Endothelial cell of umbilical vein (primary cell): ENCODE measurements around the gene DNAJB11. TPM values are rescaled to one million over a fixed set of nuclear protein-coding genes. Genes with fewer than 3 reads are reported as not detected.

Experiments
- BruUV-seq: library from RNA; stranded (reverse); fragments of 400-500 nt; replicated peaks from 2 replicates; lab custom pipeline; 2021; lab: Mats Ljungman, UMichigan
- CTCF ChIA-PET: fragments of 300-600, 350-600 bp; sonication (Branson Sonifier 250); formaldehyde crosslinking; loops from one replicate; lab custom pipeline; 2021; ENCODE audit warnings: antibody characterized with exemption, inconsistent platforms; lab: Charles Lee
- POLR2A ChIA-PET: fragments of 300-600, 350-600 bp; sonication (Branson Sonifier 250); formaldehyde crosslinking; loops from one replicate; lab custom pipeline; 2021; ENCODE audit warnings: antibody characterized with exemption, inconsistent platforms; lab: Charles Lee
- DNase-seq: peaks from one replicate; pipeline ENCODE4 v3.0.0-alpha.2; 2011; ENCODE audit warnings: low read depth, low spot score
- FAIRE-seq: peaks from 2 replicates; lab custom pipeline; 2011; peaks lifted over from hg19 to GRCh38; lab: Jason Lieb, UNC
- H2AFZ ChIP-seq: 2 replicates; pipeline ENCODE4 v1.6.0; 2012; ENCODE audit warnings: low read depth, low read length, control low read depth, inconsistent platforms
- H3K27ac ChIP-seq: 2 replicates; pipeline ENCODE4 v1.5.1; 2011; ENCODE audit warnings: low read depth, mild to moderate bottlenecking, control low read depth, low read length, moderate library complexity; ENCODE audit not compliant: insufficient read depth
- H3K27me3 ChIP-seq, 2 experiments: 2 replicates each; pipeline versions ENCODE4 v1.6.0 to v1.6.1; 2011; ENCODE audit warnings: low read length in 2 of 2, mixed read lengths in 1 of 2; ENCODE audit not compliant: control insufficient read depth in 2 of 2, insufficient read depth in 2 of 2
- H3K36me3 ChIP-seq, 2 experiments: 2 replicates in 1 of 2; 3 replicates in 1 of 2; pipeline ENCODE4 v1.5.1; 2011; ENCODE audit warnings: low read length in 2 of 2, mild to moderate bottlenecking in 1 of 2, moderate library complexity in 1 of 2; ENCODE audit not compliant: control insufficient read depth in 2 of 2, insufficient read depth in 2 of 2; ENCODE audit errors: extremely low read depth in 1 of 2
- H3K4me1 ChIP-seq: 3 replicates; pipeline ENCODE4 v1.5.1; 2011; ENCODE audit warnings: mild to moderate bottlenecking, low read length; ENCODE audit not compliant: control insufficient read depth, insufficient read depth; ENCODE audit errors: extremely low read depth
- H3K4me2 ChIP-seq: 2 replicates; pipeline ENCODE4 v1.6.1; 2011; ENCODE audit warnings: low read length, control low read depth, mixed read lengths; ENCODE audit not compliant: insufficient read depth
- H3K4me3 ChIP-seq, 3 experiments: fragments of 200-600 bp in 1 of 3; sonication (generic), shearing (Covaris generic) in 1 of 3; replicated peaks in 1 of 3; 2 replicates each; pipeline ENCODE4 v1.5.1; 2011 to 2016; ENCODE audit warnings: control low read depth in 3 of 3, low read length in 3 of 3, mild to moderate bottlenecking in 2 of 3, inconsistent platforms in 1 of 3, low read depth in 1 of 3, moderate library complexity in 1 of 3; ENCODE audit not compliant: insufficient read depth in 1 of 3
- H3K79me2 ChIP-seq: 2 replicates; pipeline ENCODE4 v1.6.0; 2012; ENCODE audit warnings: low read length, inconsistent platforms; ENCODE audit not compliant: control insufficient read depth, insufficient read depth
- H3K9ac ChIP-seq: replicated peaks from 2 replicates; pipeline ENCODE3; 2011; ENCODE audit warnings: low read length, control low read depth; ENCODE audit not compliant: insufficient read depth; ENCODE audit errors: extremely low read depth
- H3K9me1 ChIP-seq: replicated peaks from 3 replicates; pipeline ENCODE4 v1.6.0; 2011; ENCODE audit warnings: mild to moderate bottlenecking, low read length; ENCODE audit not compliant: control insufficient read depth, insufficient read depth; ENCODE audit errors: extremely low read depth
- H3K9me3 ChIP-seq: replicated peaks from 2 replicates; pipeline ENCODE4 v1.5.1; 2012; ENCODE audit warnings: low read length, inconsistent platforms; ENCODE audit not compliant: control insufficient read depth, insufficient read depth
- H4K20me1 ChIP-seq: replicated peaks from 2 replicates; pipeline ENCODE3; 2011; ENCODE audit warnings: mild to moderate bottlenecking, low read length; ENCODE audit not compliant: control insufficient read depth, insufficient read depth; ENCODE audit errors: extremely low read depth
- EZH2 ChIP-seq: IDR thresholded peaks from 2 replicates; pipeline ENCODE4 v1.6.1; 2012; ENCODE audit warnings: borderline replicate concordance, low read depth, mild to moderate bottlenecking, moderate library complexity, low read length, inconsistent platforms; ENCODE audit not compliant: severe bottlenecking
- FOS ChIP-seq: IDR thresholded peaks from 2 replicates; pipeline ENCODE4 v1.6.1; 2011; ENCODE audit warnings: mild to moderate bottlenecking, low read length, moderate library complexity, borderline replicate concordance; ENCODE audit not compliant: insufficient read depth
- GATA2 ChIP-seq: IDR thresholded peaks from 2 replicates; pipeline ENCODE4 v1.7.0; 2011; ENCODE audit warnings: low read depth, mild to moderate bottlenecking, moderate library complexity, mixed read lengths, low read length; ENCODE audit not compliant: insufficient read length, insufficient read depth
- JUN ChIP-seq: IDR thresholded peaks from 2 replicates; pipeline ENCODE4 v1.6.1; 2011; ENCODE audit warnings: borderline replicate concordance, low read depth; ENCODE audit not compliant: insufficient read length, insufficient read depth
- MYC ChIP-seq: IDR thresholded peaks from one replicate; pipeline ENCODE4 v1.6.1; 2011; ENCODE audit warnings: mild to moderate bottlenecking, low read depth, low read length
- POLR2A ChIP-seq: IDR thresholded peaks from 2 replicates; pipeline ENCODE4 v1.6.1; 2012; ENCODE audit warnings: low read depth, mild to moderate bottlenecking, control low read depth, low read length
- POLR2AphosphoS5 ChIP-seq: IDR thresholded peaks from 2 replicates; pipeline ENCODE4 v1.6.1; 2012; ENCODE audit warnings: low read depth, mild to moderate bottlenecking, control low read depth, low read length, moderate library complexity; ENCODE audit not compliant: insufficient read depth
- dilution Hi-C: fragments of 300-500 bp; cut with MboI; formaldehyde crosslinking; loops from one replicate; pipeline ENCODE4 v1.15.0; 2019; ENCODE audit warnings: low sequenced_read_pairs; ENCODE audit not compliant: extremely low pct_ligation_motif_present
- intact Hi-C: fragments of 100-400 bp; cut with micrococcal nuclease; formaldehyde crosslinking; loops from one replicate; pipeline ENCODE4 v1.10.0; 2022
- polyA plus RNA-seq, 4 experiments: library from polyadenylated mRNA; depleted of rRNA in 3 of 4; stranded (reverse) in 3 of 4; unstranded in 1 of 4; fragments of >200 nt; gene quantifications; 2 replicates each; pipeline versions ENCODE4 v1.2.1 to v1.2.3, GENCODE V29; 2011 to 2012; ENCODE audit warnings: missing spikeins in 1 of 4
- total RNA-seq: library from RNA; stranded (reverse); gene quantifications from 2 replicates; pipeline ENCODE4 v1.2.3, GENCODE V29; 2021
- TF ChIP-seq, protein P1 (sequence below), 2 donors: IDR thresholded peaks; 1 replicate in 1 of 2; 2 replicates in 1 of 2; pipeline ENCODE4 v1.5.1; 2011; ENCODE audit warnings: low read length in 2 of 2, mild to moderate bottlenecking in 2 of 2, moderate library complexity in 2 of 2, control low read depth in 1 of 2, inconsistent platforms in 1 of 2, low read depth in 1 of 2; ENCODE audit not compliant: insufficient read depth in 1 of 2; ENCODE audit errors: extremely low read depth in 1 of 2
- TF ChIP-seq, protein P2 (sequence below): IDR thresholded peaks from 2 replicates; pipeline ENCODE4 v1.6.1; 2011; ENCODE audit not compliant: insufficient read depth, insufficient read length

DNAJB11 gene
- total and polyA plus RNA-seq, 2 donors (not counting 3 experiments of a cell fraction or from before 2014, with no cell fraction given), result 39.5 to 87.6 TPM

DNA sequence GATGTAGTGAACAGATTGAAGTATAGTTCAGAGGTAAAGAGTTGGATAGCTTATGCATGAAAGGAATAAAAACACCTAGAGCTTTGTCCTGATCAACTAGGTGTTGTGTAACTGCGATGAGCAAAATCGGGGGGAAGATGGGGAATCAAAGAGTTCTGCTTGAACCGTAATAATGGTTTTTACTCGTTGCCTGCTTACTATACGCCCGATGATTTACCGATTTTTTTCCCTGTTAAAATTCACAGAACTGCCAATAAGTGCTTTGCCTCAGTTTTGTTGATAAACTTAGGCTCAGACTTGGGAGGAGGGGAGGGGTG lies 783 bp upstream of the DNAJB11 start:
- FAIRE-seq (no peak), DNase-seq (no peak)
- TF ChIP-seq POLR2AphosphoS5, result no peak
- TF ChIP-seq MYC, result no peak
- TF ChIP-seq POLR2A, result no peak
- TF ChIP-seq, protein P1, sequence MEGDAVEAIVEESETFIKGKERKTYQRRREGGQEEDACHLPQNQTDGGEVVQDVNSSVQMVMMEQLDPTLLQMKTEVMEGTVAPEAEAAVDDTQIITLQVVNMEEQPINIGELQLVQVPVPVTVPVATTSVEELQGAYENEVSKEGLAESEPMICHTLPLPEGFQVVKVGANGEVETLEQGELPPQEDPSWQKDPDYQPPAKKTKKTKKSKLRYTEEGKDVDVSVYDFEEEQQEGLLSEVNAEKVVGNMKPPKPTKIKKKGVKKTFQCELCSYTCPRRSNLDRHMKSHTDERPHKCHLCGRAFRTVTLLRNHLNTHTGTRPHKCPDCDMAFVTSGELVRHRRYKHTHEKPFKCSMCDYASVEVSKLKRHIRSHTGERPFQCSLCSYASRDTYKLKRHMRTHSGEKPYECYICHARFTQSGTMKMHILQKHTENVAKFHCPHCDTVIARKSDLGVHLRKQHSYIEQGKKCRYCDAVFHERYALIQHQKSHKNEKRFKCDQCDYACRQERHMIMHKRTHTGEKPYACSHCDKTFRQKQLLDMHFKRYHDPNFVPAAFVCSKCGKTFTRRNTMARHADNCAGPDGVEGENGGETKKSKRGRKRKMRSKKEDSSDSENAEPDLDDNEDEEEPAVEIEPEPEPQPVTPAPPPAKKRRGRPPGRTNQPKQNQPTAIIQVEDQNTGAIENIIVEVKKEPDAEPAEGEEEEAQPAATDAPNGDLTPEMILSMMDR (IDR thresholded peaks at IDR 0.05; ENCODE audit: extremely low read depth in 1 of 2, insufficient read depth in 1 of 2, low read depth in 1 of 2, low read length in 2 of 2), result no peak
- TF ChIP-seq EZH2, result no peak
- no peak for TF ChIP-seq FOS
- no peak for TF ChIP-seq JUN
- TF ChIP-seq GATA2, result no peak
- TF ChIP-seq, protein P2, sequence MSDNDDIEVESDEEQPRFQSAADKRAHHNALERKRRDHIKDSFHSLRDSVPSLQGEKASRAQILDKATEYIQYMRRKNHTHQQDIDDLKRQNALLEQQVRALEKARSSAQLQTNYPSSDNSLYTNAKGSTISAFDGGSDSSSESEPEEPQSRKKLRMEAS, result no peak
- H3K4me3 ChIP-seq, result peak overlapping the region; percentile 55 to 91 (median 80)
- no peaks in the 10 kb centered on the region for H3K9me1 ChIP-seq
- TSS peak; percentile 65 for BruUV-seq
- intact Hi-C loops (loop anchor here (1.0 to 5.0 kb wide), 9 partner anchors 47 to 631 kb away; partner anchors contain the start of genes EIF4A2, ETV5, RFC4 and RPL39L), dilution Hi-C loops (no loop called here)
- peak overlapping the region; percentile 86 for H2AFZ ChIP-seq
- peak overlapping the region; percentile 80 for H3K4me2 ChIP-seq
- peak overlapping the region; percentile 88 for H3K9ac ChIP-seq
- no peaks in the 10 kb centered on the region for H3K27me3 ChIP-seq
- no peaks in the 10 kb centered on the region for H3K36me3 ChIP-seq
- ChIA-PET POLR2A (interaction anchor here (0.8 to 1.9 kb wide), 8 partner anchors 10 to 632 kb away, joined by 3 to 27 read pairs (median 4); partner anchors contain the start of genes EIF4A2, ETV5 and TRA2B), CTCF (interaction anchor here (0.9 to 1.4 kb wide), 10 partner anchors 29 to 626 kb away, joined by 3 to 12 read pairs (median 4); no protein-coding TSS in a partner anchor)
- peaks cover 18% of the 10 kb centered on the region for H3K4me1 ChIP-seq
- no peaks in the 10 kb centered on the region for H4K20me1 ChIP-seq
- peaks cover 21% of the 10 kb centered on the region for H3K79me2 ChIP-seq
- no peaks in the 10 kb centered on the region for H3K9me3 ChIP-seq
- peak overlapping the region; percentile 58 for H3K27ac ChIP-seq
